A549 (cell line): ENCODE data around the gene PRRX2. TPM values are rescaled to one million over a fixed set of nuclear protein-coding genes. Genes with fewer than 3 reads are reported as not detected.

Source experiments
- ATAC-seq, 2 experiments: fragments of 200-7000 bp in 1 of 2; fragments of >200 bp in 1 of 2; cut with Nextera tagmentation in 1 of 2; cut with Tn5 transposase in 1 of 2; 3 replicates each; pipeline versions ENCODE4 v1.8.0 to v1.9.1; 2018 to 2020; ENCODE audit warnings: mild to moderate bottlenecking in 1 of 2, moderate library complexity in 1 of 2
- CTCF ChIA-PET: fragments of 300-600 bp; sonication (Branson Sonifier 250); formaldehyde crosslinking; extraction: SDS; loops from one replicate; lab custom pipeline; 2021; ENCODE audit warnings: antibody characterized with exemption, inconsistent platforms; lab: Yijun Ruan, JAX
- POLR2A ChIA-PET: fragments of 350-600 bp; formaldehyde crosslinking; extraction: SDS; loops from one replicate; lab custom pipeline; 2021; ENCODE audit warnings: antibody characterized with exemption, inconsistent platforms; lab: Yijun Ruan, JAX
- DNase-seq, 2 experiments: peaks; one replicate each; pipeline versions ENCODE4 v3.0.0 to v3.0.0-alpha.2; 2011 to 2016; ENCODE audit warnings: low read depth in 1 of 2, low spot score in 1 of 2
- FAIRE-seq: peaks from 2 replicates; lab custom pipeline; 2011; peaks lifted over from hg19 to GRCh38; lab: Jason Lieb, UNC
- H3K27ac ChIP-seq, 2 experiments: fragments of >200 bp; sonication (Bioruptor Twin); formaldehyde crosslinking; 3 replicates each; pipeline ENCODE4 v1.5.1; 2016 to 2017
- H3K4me1 ChIP-seq: fragments of >200 bp; sonication (Bioruptor Twin); formaldehyde crosslinking; 3 replicates; pipeline ENCODE4 v1.6.1; 2016
- H3K4me2 ChIP-seq: fragments of >200 bp; sonication (Bioruptor Twin); formaldehyde crosslinking; 3 replicates; pipeline ENCODE4 v1.6.1; 2016
- H3K4me3 ChIP-seq: fragments of >200 bp; sonication (Bioruptor Twin); formaldehyde crosslinking; 3 replicates; pipeline ENCODE4 v1.5.1; 2016
- H3K9me3 ChIP-seq: fragments of >200 bp; sonication (Bioruptor Twin); formaldehyde crosslinking; 3 replicates; pipeline ENCODE4 v1.6.1; 2016
- BCL3 ChIP-seq: fragments of >200 bp; sonication (Bioruptor Twin); formaldehyde crosslinking; IDR thresholded peaks from 3 replicates; pipeline ENCODE4 v1.6.1; 2016
- BHLHE40 ChIP-seq: IDR thresholded peaks from 2 replicates; pipeline ENCODE4 v1.6.1; 2012; ENCODE audit warnings: low read depth, low read length, inconsistent platforms
- CTCF ChIP-seq: fragments of >200 bp; sonication (Bioruptor Twin); formaldehyde crosslinking; IDR thresholded peaks from 3 replicates; pipeline ENCODE4 v1.5.1; 2016
- E2F6 ChIP-seq: IDR thresholded peaks from 2 replicates; pipeline ENCODE4 v1.6.1; 2012; ENCODE audit warnings: low read depth, borderline replicate concordance
- EHF ChIP-seq: fragments of 250-450 bp; sonication (Bioruptor Pico); IDR thresholded peaks from 2 replicates; pipeline ENCODE4 v1.5.0; 2020; ENCODE audit warnings: mild to moderate bottlenecking
- ELK1 ChIP-seq: fragments of 150-350 bp; IDR thresholded peaks from 2 replicates; pipeline ENCODE4 v1.6.1; 2014; ENCODE audit warnings: low read depth, mild to moderate bottlenecking, low read length
- FOSB ChIP-seq: fragments of 250-450 bp; sonication (Bioruptor Pico); IDR thresholded peaks from 2 replicates; pipeline ENCODE4 v1.5.0; 2020; ENCODE audit warnings: mild to moderate bottlenecking, moderate library complexity
- GATA3 ChIP-seq: IDR thresholded peaks from 2 replicates; pipeline ENCODE4 v1.6.1; 2012; ENCODE audit warnings: borderline replicate concordance
- HDAC2 ChIP-seq: fragments of 200-600 bp; sonication (generic); IDR thresholded peaks from 2 replicates; pipeline ENCODE4 v1.6.1; 2016
- HES2 ChIP-seq: fragments of >200 bp; sonication (Bioruptor Twin); formaldehyde crosslinking; IDR thresholded peaks from 2 replicates; pipeline ENCODE4 v1.6.1; 2016
- HMGXB4 ChIP-seq: fragments of 250-450 bp; sonication (Bioruptor Pico); IDR thresholded peaks from 2 replicates; pipeline ENCODE4 v1.5.0; 2021; ENCODE audit warnings: mild to moderate bottlenecking, moderate library complexity, borderline replicate concordance
- HOXA7 ChIP-seq: fragments of 250-450 bp; sonication (Bioruptor Pico); IDR thresholded peaks from 2 replicates; pipeline ENCODE4 v1.5.0; 2020; ENCODE audit warnings: mild to moderate bottlenecking, moderate library complexity
- HOXB13 ChIP-seq: fragments of 250-450 bp; sonication (Bioruptor Pico); IDR thresholded peaks from 2 replicates; pipeline ENCODE4 v1.5.0; 2020; ENCODE audit warnings: low read depth, mild to moderate bottlenecking, moderate library complexity
- JUN ChIP-seq, 2 experiments: fragments of >200 bp; sonication (Bioruptor Twin); formaldehyde crosslinking; IDR thresholded peaks; 2 replicates in 1 of 2; 3 replicates in 1 of 2; pipeline ENCODE4 v1.6.1; 2016 to 2017
- MAX ChIP-seq: IDR thresholded peaks from 2 replicates; pipeline ENCODE4 v1.6.1; 2012
- MAZ ChIP-seq: fragments of 150-350 bp; IDR thresholded peaks from 2 replicates; pipeline ENCODE4 v1.6.1; 2014; ENCODE audit warnings: antibody characterized with exemption, low read depth, low read length, borderline replicate concordance
- NPAS2 ChIP-seq: fragments of 250-450 bp; sonication (Bioruptor Pico); IDR thresholded peaks from 2 replicates; pipeline ENCODE4 v1.8.0; 2022; ENCODE audit warnings: mild to moderate bottlenecking, moderate library complexity, borderline replicate concordance
- NR3C1 ChIP-seq: fragments of >200 bp; sonication (Bioruptor Twin); formaldehyde crosslinking; IDR thresholded peaks from 3 replicates; pipeline ENCODE4 v1.6.1; 2017
- PBX3 ChIP-seq: IDR thresholded peaks from 2 replicates; pipeline ENCODE4 v1.6.1; 2012
- PHF8 ChIP-seq: fragments of 200-600 bp; sonication (generic); IDR thresholded peaks from 2 replicates; pipeline ENCODE4 v1.6.1; 2016; ENCODE audit warnings: low read depth, mild to moderate bottlenecking, antibody characterized with exemption, moderate library complexity, borderline replicate concordance
- RAD21 ChIP-seq, 2 experiments: fragments of >200 bp in 1 of 2; sonication (Bioruptor Twin) in 1 of 2; formaldehyde crosslinking in 1 of 2; IDR thresholded peaks in 1 of 2; conservative IDR thresholded peaks in 1 of 2; 2 replicates in 1 of 2; 3 replicates in 1 of 2; pipeline ENCODE4 v1.6.1; 2012 to 2018; ENCODE audit warnings: inconsistent platforms in 1 of 2
- RARB ChIP-seq: fragments of 250-450 bp; sonication (Bioruptor Pico); IDR thresholded peaks from 2 replicates; pipeline ENCODE4 v1.8.0; 2021; ENCODE audit warnings: mild to moderate bottlenecking, moderate library complexity
- RFX5 ChIP-seq: fragments of 450-650 bp; IDR thresholded peaks from 2 replicates; pipeline ENCODE4 v1.7.1; 2014; ENCODE audit warnings: antibody characterized with exemption, mild to moderate bottlenecking, moderate library complexity
- SMC3 ChIP-seq: fragments of >200 bp; sonication (Bioruptor Twin); formaldehyde crosslinking; IDR thresholded peaks from 3 replicates; pipeline ENCODE4 v1.6.1; 2018; ENCODE audit warnings: inconsistent platforms
- SREBF2 ChIP-seq: fragments of 450-650 bp; IDR thresholded peaks from 2 replicates; pipeline ENCODE4 v1.6.1; 2014; ENCODE audit warnings: mild to moderate bottlenecking, moderate library complexity
- USF2 ChIP-seq: fragments of 450-650 bp; IDR thresholded peaks from 2 replicates; pipeline ENCODE4 v1.6.1; 2014; ENCODE audit warnings: antibody characterized with exemption
- WGBS: methylation state at CpG from one replicate; pipeline ENCODE4 v1.1.6; 2017; ENCODE audit errors: missing lambda C conversion rate; 5-methylcytosine and 5-hydroxymethylcytosine counted together
- polyA minus RNA-seq: library from RNA; depleted of rRNA, polyadenylated mRNA; stranded (reverse); fragments of >200 nt; gene quantifications from 2 replicates; pipeline ENCODE4 v1.2.3, GENCODE V29; 2011; rRNA and poly(A)+ RNA removed
- polyA plus RNA-seq, 4 experiments: library from polyadenylated mRNA; depleted of rRNA in 3 of 4; stranded (reverse); fragments of >200 nt; fragmentation: RNase III in 1 of 4; extraction: RNeasy Plus Mini Kit Qiagen cat#74134 plus additional on column Dnase treatment in 1 of 4; gene quantifications; 2 replicates in 3 of 4; 3 replicates in 1 of 4; pipeline ENCODE4 v1.2.3, GENCODE V29; 2011 to 2017

The PRRX2 gene
- 0.90 and 0.95 TPM in 2 replicates for polyA plus RNA-seq (2011; rRNA removed)
- 4.3 and 6.6 TPM in 2 replicates for polyA plus RNA-seq (2012; cell fraction: cytosol; rRNA removed)
- 3.9 and 5.1 TPM in 2 replicates for polyA plus RNA-seq (2012; cell fraction: nucleus; rRNA removed)
- 2.2 to 2.7 TPM (median 2.3 TPM) in 3 replicates for polyA plus RNA-seq (2017; fragmentation: RNase III; extraction: RNeasy Plus Mini Kit Qiagen cat#74134 plus additional on column Dnase treatment)
- 0.79 and 1.0 TPM in 2 replicates for polyA minus RNA-seq

GRCh38 chr9:129665389-129665775 is at the start of gene PRRX2:
Gene PRRX2 (plus strand): TSS chr9:129665647. CDS start chr9:129665868, 221 bp downstream.
- Histone ChIP-seq H3K4me1 (peaks cover 18% of the 10 kb centered on the region; the same call in 1 of the 3 replicates), H3K9me3 (no peaks in the 10 kb centered on the region), H3K27ac (peak within 1 kb of the TSS; percentile 82 to 86), H3K4me3 (peak within 1 kb of the TSS; percentile 77), H3K4me2 (peak within 1 kb of the TSS; percentile 86)
- peak; percentile 47 to 49 for DNase-seq
- 1% methylated on average over 12 of the region's 37 CpGs for WGBS
- CTCF ChIA-PET, result no interaction called here
- FAIRE-seq, result no peak
- POLR2A ChIA-PET, result no interaction called here
- peak; percentile 73 to 79; a peak in 5 of 6 replicates for ATAC-seq
- TF ChIP-seq FOSB (CRISPR knock-in tag), result no peak
- TF ChIP-seq JUN (IDR thresholded peaks at IDR 0.05), result 0 out of 5 replicates have a peak, but pooled peaks of 1 of the 2 experiments have one; percentile 41
- peak; percentile 51; the same call in 1 of the 2 replicates for TF ChIP-seq MAX
- 0 out of 2 replicates have a peak, but pooled peaks have one; percentile 23 for TF ChIP-seq E2F6

- peak; percentile 78 for FAIRE-seq
- H3K4me3 ChIP-seq, result no peak overlapping the region
- H3K4me1 ChIP-seq, result peaks cover 47% of the 10 kb centered on the region
- 7% methylated on average over 1 of the region's 1 CpG for WGBS
- no peaks in the 10 kb centered on the region for H3K9me3 ChIP-seq
- ChIA-PET POLR2A (interaction anchor here (1.0 kb wide), 1 partner anchor 157 kb away, joined by 5 read pairs; no protein-coding TSS in a partner anchor), CTCF (interaction anchor here (0.6 to 23.2 kb wide), 21 partner anchors 11 to 588 kb away, joined by 3 to 653 read pairs (median 4); no protein-coding TSS in a partner anchor)
- peak overlapping the region; percentile 11; the same call in 1 of the 3 replicates for H3K4me2 ChIP-seq
- DNase-seq, result peak; percentile 72 to 86
- peak; percentile 84 to 88 for ATAC-seq
- H3K27ac ChIP-seq, result peak overlapping the region; percentile 63 to 100
- TF ChIP-seq HMGXB4 (CRISPR knock-in tag), result no peak
- no peak for TF ChIP-seq MAZ
- TF ChIP-seq PHF8, result no peak
- peak; percentile 75 for TF ChIP-seq SMC3
- no peak for TF ChIP-seq HES2
- TF ChIP-seq BCL3, result no peak
- TF ChIP-seq GATA3, result 0 out of 2 replicates have a peak, but pooled peaks have one; percentile 10
- TF ChIP-seq FOSB (CRISPR knock-in tag), result no peak
- TF ChIP-seq BHLHE40, result no peak
- no peak for TF ChIP-seq NR3C1
- TF ChIP-seq ELK1, result no peak
- TF ChIP-seq USF2, result no peak
- TF ChIP-seq HDAC2, result no peak
- TF ChIP-seq RFX5, result no peak
- TF ChIP-seq PBX3, result no peak
- TF ChIP-seq JUN (IDR thresholded peaks at IDR 0.05), result no peak; a peak in 1 of 5 replicates
- TF ChIP-seq SREBF2, result no peak
- TF ChIP-seq HOXA7 (CRISPR knock-in tag), result no peak
- peak; percentile 89 for TF ChIP-seq CTCF
- no peak for TF ChIP-seq NPAS2 (CRISPR knock-in tag)
- TF ChIP-seq RAD21 (conservative IDR thresholded peaks at IDR 0.05 in 1 of 2, IDR thresholded peaks at IDR 0.05 in 1 of 2), result peak; percentile 89 to 97
- no peak for TF ChIP-seq RARB
- TF ChIP-seq HOXB13 (CRISPR knock-in tag), result no peak
- TF ChIP-seq EHF (CRISPR knock-in tag), result no peak
These were observed 48.3 kb upstream of the PRRX2 start for GRCh38 chr9:129617167-129617566.
